SH-SY5Y (cell line): ENCODE results near the gene S100A6.

ENCODE experiments used
- GATA2 ChIP-seq: IDR thresholded peaks from 2 replicates; pipeline ENCODE4 v1.6.1; 2011; ENCODE audit warnings: mild to moderate bottlenecking, low read depth, low read length
- GATA3 ChIP-seq: IDR thresholded peaks from 2 replicates; pipeline ENCODE4 v1.6.1; 2011; ENCODE audit warnings: low read depth, mild to moderate bottlenecking, low read length, moderate library complexity

GRCh38 chr1:153537376-153537730 is 1.6 kb upstream of the S100A6 start:
- no peak for TF ChIP-seq GATA2
- no peak for TF ChIP-seq GATA3
